ENCODE results near the gene SMARCA2.

Gene SMARCA2

DNA sequence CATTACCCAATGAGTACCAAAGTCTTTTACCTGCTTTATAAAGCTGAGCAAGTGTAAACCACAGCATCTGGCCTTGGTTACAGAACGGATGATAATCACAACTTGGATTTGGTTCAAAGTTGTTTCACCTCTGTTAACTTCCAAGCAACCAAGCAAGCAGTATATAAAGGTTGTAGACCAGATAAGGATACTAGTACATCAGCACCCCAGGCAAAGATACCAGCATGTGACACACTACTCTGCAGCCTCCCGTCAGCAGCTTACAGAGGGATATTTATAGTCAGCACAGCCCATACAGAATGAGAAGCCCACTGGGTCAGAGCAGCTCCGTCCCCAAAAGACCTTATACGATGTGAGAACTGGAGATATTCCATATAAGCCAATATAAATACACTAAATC, 193.3 kb downstream of the SMARCA2 start:
- no peak for DNase-seq (ENCODE audit: low read depth in 1 of 2, low spot score in 1 of 2)

- no peak for DNase-seq (ENCODE audit: low read depth in 1 of 2, low spot score in 1 of 2)
Measured at GRCh38 chr9:2208991-2209390, 193.8 kb downstream of the SMARCA2 start.

DNA sequence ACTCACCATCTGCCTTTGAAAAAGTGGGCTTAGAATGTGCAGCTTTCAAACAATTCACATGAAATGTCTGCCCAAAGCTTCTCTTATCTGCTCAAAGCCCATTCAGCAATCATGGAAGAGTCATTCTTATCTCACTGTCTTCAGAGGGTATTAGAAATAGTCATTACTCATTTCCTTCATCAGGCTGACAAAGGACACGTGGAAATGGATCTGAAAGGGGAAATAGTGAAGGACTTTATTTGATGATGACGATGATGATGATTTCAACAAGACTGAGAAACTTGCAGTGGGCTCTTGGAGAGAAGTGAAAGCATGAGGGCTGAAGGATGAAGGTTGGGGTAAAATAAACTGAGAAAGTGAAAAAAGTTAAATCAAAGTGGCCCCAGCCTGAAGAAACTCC, 194.3 kb downstream of the SMARCA2 start:
- no peak for DNase-seq (ENCODE audit: low read depth in 1 of 2, low spot score in 1 of 2)

- no peak for DNase-seq (ENCODE audit: low read depth in 1 of 2, low spot score in 1 of 2)
Measured at GRCh38 chr9:2210201-2210600, 195.1 kb downstream of the SMARCA2 start.

DNA sequence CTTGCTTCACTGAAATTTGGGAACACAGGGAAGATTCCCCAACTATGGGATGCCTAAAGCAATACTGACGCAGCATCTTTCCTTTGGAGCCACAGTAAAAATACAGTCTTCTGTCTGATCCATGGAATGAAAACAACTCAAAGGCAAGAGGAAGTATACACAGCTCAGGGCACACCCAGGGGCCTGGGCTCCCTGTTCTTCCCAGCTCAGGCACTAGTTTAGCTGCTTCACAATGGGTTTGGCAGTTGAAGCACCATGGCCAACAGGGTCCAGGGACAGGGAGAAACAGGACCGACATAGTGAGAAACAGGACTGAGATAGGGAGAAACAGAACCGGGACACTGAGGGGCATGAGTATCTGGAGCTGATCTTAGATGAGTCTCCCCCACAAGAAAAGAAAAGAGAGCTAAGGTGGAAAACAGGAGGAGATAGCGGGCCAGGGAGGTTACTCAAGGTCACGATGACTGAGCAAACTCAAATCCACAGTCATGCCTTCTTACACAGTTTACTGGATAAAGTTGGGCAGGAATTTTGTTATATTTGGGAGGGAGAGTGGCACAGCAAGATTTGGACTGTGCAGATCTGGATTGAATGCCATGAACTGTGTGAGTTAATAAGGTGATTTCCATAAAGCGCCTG, 198.8 kb downstream of the SMARCA2 start:
- DNase-seq (ENCODE audit: low read depth in 1 of 2, low spot score in 1 of 2), result no peak

DNA sequence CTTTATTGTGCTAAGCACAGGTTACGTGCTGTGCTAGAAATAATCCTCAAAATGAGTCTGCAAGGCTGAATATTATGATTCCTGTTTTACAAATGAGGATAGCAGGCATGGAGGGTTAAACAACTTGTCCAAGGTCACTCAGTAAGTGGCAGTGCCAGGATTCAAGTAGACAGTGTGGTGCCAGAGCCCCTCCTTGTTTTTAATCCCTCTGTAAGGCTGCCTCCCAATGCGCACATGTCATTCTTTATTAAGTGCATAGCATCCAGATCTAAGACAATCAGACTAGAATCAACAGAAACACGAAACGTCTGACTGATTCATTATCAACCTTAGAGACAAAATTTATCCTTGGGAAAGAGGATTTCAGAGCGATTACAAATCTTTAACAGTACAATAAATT, 199.6 kb downstream of the SMARCA2 start:
- no peak for DNase-seq (ENCODE audit: low read depth in 1 of 2, low spot score in 1 of 2)

- no peak for DNase-seq (ENCODE audit: low read depth in 1 of 2, low spot score in 1 of 2)
Measured at GRCh38 chr9:2215921-2216441, 200.8 kb downstream of the SMARCA2 start.

DNA sequence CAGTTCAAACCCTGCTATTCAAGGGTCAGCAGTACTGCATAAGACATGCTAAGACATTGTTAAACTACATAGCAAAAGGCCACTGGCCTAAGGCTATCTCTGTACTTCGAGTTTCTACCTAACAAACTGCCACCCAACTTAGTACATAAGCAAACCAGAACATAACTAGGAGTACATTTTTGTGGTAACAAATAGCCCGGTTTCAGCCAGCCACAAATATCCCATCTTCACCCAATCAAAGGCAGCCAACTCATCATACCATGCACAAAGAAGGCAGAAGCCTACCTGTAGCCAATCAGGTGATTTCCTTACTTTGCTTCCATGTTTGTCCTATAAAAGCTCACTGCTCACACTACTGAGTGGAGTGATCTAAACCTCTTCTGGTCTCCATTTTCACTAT, 201.4 kb downstream of the SMARCA2 start:
- no peak for DNase-seq (ENCODE audit: low read depth in 1 of 2, low spot score in 1 of 2)

GRCh38 chr9:2217540-2217939, 202.4 kb downstream of the SMARCA2 start:
- no peak for DNase-seq (ENCODE audit: low read depth in 1 of 2, low spot score in 1 of 2)

- DNase-seq (ENCODE audit: low read depth in 1 of 2, low spot score in 1 of 2), result no peak
Measured at GRCh38 chr9:2220036-2220435, 204.9 kb downstream of the SMARCA2 start.

DNA sequence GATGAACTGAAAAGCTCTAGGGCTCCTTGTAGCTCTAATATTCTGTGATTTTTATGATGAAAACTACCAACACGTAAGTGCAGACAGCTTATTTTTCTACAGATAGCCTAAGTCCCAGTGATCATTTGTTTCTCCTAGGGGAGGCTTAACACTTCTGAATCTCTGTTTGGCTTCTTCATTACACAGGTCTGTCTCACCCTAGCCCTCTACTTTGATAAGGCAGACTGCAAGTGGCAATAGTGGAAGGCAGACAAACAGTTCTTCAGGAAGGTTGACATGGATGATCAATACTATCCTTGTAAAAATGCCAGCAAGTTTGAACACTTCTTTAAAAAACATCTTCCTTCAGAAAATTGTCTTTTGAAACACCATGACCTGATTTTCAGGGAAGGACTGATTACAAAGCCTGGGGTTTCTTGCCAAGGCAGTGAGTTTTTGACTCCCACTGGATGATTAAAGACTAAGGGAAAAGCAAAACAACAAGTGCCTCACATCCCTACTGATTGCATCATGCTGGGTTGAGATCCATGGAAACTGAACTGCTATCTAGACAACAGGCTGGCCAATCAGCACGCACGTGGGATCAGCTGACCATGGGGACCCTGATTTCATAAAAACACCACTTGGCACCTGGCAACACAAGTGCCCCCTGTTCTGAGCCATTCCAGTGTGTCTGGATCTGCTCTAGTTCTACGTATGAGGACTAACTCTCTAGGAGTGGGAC, 212.2 kb downstream of the SMARCA2 start:
- DNase-seq (ENCODE audit: low read depth in 1 of 2, low spot score in 1 of 2), result no peak

GRCh38 chr9:2228132-2228531, 213.0 kb downstream of the SMARCA2 start:
- DNase-seq (ENCODE audit: low read depth in 1 of 2, low spot score in 1 of 2), result no peak

DNA sequence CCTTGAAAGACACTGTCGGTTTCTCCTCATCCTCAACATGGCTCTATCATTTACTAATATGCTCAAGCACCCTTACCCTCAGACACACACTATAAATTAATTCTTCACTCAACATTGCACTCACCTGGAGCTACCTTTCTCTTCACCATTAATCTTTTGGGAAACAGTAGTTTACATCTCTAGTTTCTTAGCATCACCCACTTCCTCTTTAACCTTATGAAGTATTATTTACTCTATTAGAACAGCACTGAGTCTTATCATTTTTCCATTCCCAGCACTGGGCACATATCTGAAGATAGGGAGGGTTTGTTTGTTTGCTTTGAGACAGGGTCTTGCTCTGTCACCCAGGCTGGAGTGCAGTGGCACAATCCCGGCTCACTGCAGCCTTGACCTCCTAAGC, 213.5 kb downstream of the SMARCA2 start:
- DNase-seq (ENCODE audit: low read depth in 1 of 2, low spot score in 1 of 2), result no peak

- no peak for DNase-seq (ENCODE audit: low read depth in 1 of 2, low spot score in 1 of 2)
Measured at GRCh38 chr9:2229109-2229721, 214.1 kb downstream of the SMARCA2 start.

GRCh38 chr9:2230362-2230761, 215.2 kb downstream of the SMARCA2 start:
- no peak for DNase-seq (ENCODE audit: low read depth in 1 of 2, low spot score in 1 of 2)

- DNase-seq (ENCODE audit: low read depth in 1 of 2, low spot score in 1 of 2), result no peak
Measured at GRCh38 chr9:2231101-2231500, 216.0 kb downstream of the SMARCA2 start.

- no peak for DNase-seq (ENCODE audit: low read depth in 1 of 2, low spot score in 1 of 2)
Measured at GRCh38 chr9:2231829-2232228, 216.7 kb downstream of the SMARCA2 start.

- no peak for DNase-seq (ENCODE audit: low read depth in 1 of 2, low spot score in 1 of 2)
Measured at GRCh38 chr9:2233274-2233673, 218.1 kb downstream of the SMARCA2 start.

DNA sequence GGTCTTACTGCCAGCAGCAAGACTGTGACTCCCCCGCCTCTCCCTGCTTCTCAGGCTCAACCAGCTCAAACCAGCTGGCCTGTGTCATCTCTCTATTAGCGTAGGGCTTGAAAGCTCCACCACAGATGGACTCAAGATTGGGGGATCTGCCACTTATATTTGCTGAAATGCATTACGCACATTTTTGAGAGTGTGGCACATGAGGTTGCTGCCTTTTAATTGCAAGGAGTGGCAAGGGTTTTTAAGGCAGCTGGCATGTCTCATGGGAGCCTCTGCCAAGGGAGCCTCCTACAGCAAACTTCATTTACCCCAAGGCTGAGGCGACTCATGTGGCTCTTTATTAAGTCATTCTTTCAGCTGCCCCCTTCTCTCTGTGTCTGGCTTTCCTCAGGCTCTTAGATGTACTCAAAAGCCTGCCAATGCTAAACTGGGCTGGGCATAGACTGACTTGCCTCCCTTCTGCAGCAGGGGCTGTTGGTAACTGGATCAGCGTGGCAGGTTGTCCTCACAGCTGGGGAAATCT, 219.3 kb downstream of the SMARCA2 start:
- DNase-seq (ENCODE audit: low read depth in 1 of 2, low spot score in 1 of 2), result no peak

- no peak for DNase-seq (ENCODE audit: low read depth in 1 of 2, low spot score in 1 of 2)
Measured at GRCh38 chr9:2235623-2236022, 220.5 kb downstream of the SMARCA2 start.

DNA sequence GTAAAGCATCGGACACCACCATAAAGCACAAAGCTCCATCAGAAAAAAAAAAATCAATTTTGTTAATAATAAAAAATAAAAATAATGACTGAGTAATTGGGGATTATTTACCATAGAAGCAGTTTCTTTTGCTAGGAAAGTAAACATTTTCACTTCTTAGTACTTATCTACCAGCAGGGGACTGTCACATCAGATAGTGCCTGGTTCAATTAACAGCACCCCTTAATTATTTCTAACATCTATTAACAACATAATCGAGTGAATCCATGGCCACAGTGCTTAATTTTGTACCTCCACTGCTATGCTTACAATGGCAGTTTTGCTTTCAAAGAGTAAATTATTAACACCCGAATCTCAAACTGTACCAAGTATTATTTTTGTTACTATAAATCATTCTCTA, 221.7 kb downstream of the SMARCA2 start:
- no peak for DNase-seq (ENCODE audit: low read depth in 1 of 2, low spot score in 1 of 2)

DNA sequence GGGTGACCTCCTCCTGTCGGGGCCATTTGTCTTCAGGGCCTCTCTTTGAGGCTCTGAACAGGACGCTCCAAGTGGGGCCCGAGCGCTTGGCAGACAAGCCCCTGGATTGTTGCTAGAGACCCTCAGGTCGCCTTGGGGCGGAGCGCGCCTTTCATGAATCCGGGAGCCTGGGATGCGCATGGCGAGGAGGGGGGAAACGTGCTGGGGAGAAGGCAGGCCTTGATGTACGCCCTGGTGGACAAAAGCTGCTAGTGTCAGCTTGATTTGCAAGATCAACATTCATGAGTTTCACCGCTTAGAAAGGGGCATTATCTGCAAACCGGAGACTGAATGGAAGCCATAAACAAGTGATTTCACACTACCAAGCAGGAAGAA, 226.3 kb downstream of the SMARCA2 start:
- no peak for DNase-seq (ENCODE audit: low read depth in 1 of 2, low spot score in 1 of 2)
